HCT116 (cell line): ENCODE measurements around the gene CHFR. TPM values are rescaled to one million over a fixed set of nuclear protein-coding genes. Genes with fewer than 3 reads are reported as not detected.

Source experiments
- ATAC-seq: fragments of 200-7000 bp; cut with Tn5 transposase; 2 replicates; pipeline ENCODE4 v1.9.1; 2020; ENCODE audit warnings: mild to moderate bottlenecking, moderate library complexity
- BruUV-seq: library from RNA; stranded (reverse); fragments of 400-500 nt; replicated peaks from 2 replicates; lab custom pipeline; 2021; lab: Mats Ljungman, UMichigan
- CTCF ChIA-PET: fragments of 300-600 bp; sonication (Branson Sonifier 250); formaldehyde crosslinking; loops from one replicate; lab custom pipeline; 2021; ENCODE audit warnings: antibody characterized with exemption; lab: Charles Lee
- POLR2A ChIA-PET: fragments of 300-600, 350-600 bp; sonication (Branson Sonifier 250); formaldehyde crosslinking; loops from one replicate; lab custom pipeline; 2021; ENCODE audit warnings: antibody characterized with exemption; lab: Charles Lee
- RAD21 ChIA-PET, 2 experiments: fragments of 300-600 bp; sonication (Branson Sonifier 250); formaldehyde crosslinking; loops; one replicate each; lab custom pipeline; 2023; ENCODE audit warnings: low total read pairs in 2 of 2; ENCODE audit not compliant: uncharacterized antibody in 2 of 2, unreplicated experiment in 2 of 2, low non-redundant PET in 1 of 2; lab: Charles Lee
- DNase-seq: peaks from one replicate; pipeline ENCODE4 v3.0.0-alpha.2; 2010; ENCODE audit warnings: low read depth, low spot score
- H2AFZ ChIP-seq: fragments of 200-600 bp; shearing (Covaris generic), sonication (generic); 2 replicates; pipeline ENCODE4 v1.6.1; 2017; ENCODE audit warnings: low read depth, mixed run types, mixed read lengths, antibody characterized with exemption, low read length; ENCODE audit not compliant: poor library complexity, severe bottlenecking
- H3K27ac ChIP-seq: 2 replicates; pipeline ENCODE4 v1.5.1; 2012; ENCODE audit warnings: low read depth, low read length
- H3K27me3 ChIP-seq: fragments of 200-600 bp; sonication (generic); 2 replicates; pipeline ENCODE4 v1.6.1; 2016; ENCODE audit warnings: mixed run types, low read length, mixed read lengths; ENCODE audit not compliant: insufficient read depth
- H3K36me3 ChIP-seq, 2 experiments: fragments of 200-500 bp in 1 of 2; fragments of 200-600 bp in 1 of 2; sonication (Bioruptor generic) in 1 of 2; sonication (generic) in 1 of 2; 2 replicates each; pipeline versions ENCODE4 v1.5.1 to v1.6.1; 2014 to 2016; ENCODE audit warnings: low read length in 2 of 2, inconsistent platforms in 1 of 2, mixed read lengths in 1 of 2, mixed run types in 1 of 2; ENCODE audit not compliant: insufficient read depth in 2 of 2, control insufficient read depth in 1 of 2
- H3K4me1 ChIP-seq, 2 experiments: fragments of 200-600 bp in 1 of 2; sonication (generic) in 1 of 2; 2 replicates each; pipeline versions ENCODE4 v1.5.1 to v1.6.1; 2012 to 2017; ENCODE audit warnings: low read length in 2 of 2, inconsistent platforms in 1 of 2, mild to moderate bottlenecking in 1 of 2, mixed read lengths in 1 of 2, mixed run types in 1 of 2, moderate library complexity in 1 of 2; ENCODE audit not compliant: insufficient read depth in 2 of 2, control insufficient read depth in 1 of 2
- H3K4me2 ChIP-seq: fragments of 200-600 bp; sonication (generic); 2 replicates; pipeline ENCODE4 v1.6.1; 2017; ENCODE audit warnings: mixed run types, low read length, mixed read lengths
- H3K4me3 ChIP-seq, 2 experiments: fragments of 200-600 bp in 1 of 2; sonication (generic) in 1 of 2; replicated peaks in 1 of 2; 2 replicates each; pipeline ENCODE4 v1.5.1; 2011 to 2016; ENCODE audit warnings: low read length in 2 of 2, control low read depth in 1 of 2, low read depth in 1 of 2, mild to moderate bottlenecking in 1 of 2, mixed read lengths in 1 of 2, mixed run types in 1 of 2
- H3K79me2 ChIP-seq: fragments of 200-600 bp; sonication (generic); 2 replicates; pipeline ENCODE4 v1.6.1; 2017; ENCODE audit warnings: mild to moderate bottlenecking, mixed run types, low read length, moderate library complexity, mixed read lengths; ENCODE audit not compliant: insufficient read depth
- H3K9ac ChIP-seq: fragments of 200-600 bp; sonication (generic); 2 replicates; pipeline ENCODE4 v1.6.1; 2016; ENCODE audit warnings: low read length, mixed read lengths
- H3K9me2 ChIP-seq: fragments of 200-600 bp; sonication (generic), shearing (Covaris generic); 2 replicates; pipeline ENCODE4 v1.6.1; 2017; ENCODE audit warnings: mixed run types, mild to moderate bottlenecking, moderate library complexity; ENCODE audit not compliant: insufficient read depth
- H3K9me3 ChIP-seq, 2 experiments: fragments of 200-500 bp in 1 of 2; fragments of 200-600 bp in 1 of 2; sonication (Bioruptor generic) in 1 of 2; sonication (generic) in 1 of 2; 2 replicates each; pipeline ENCODE4 v1.6.1; 2014 to 2017; ENCODE audit warnings: low read length in 2 of 2, mixed read lengths in 2 of 2, inconsistent platforms in 1 of 2, low read depth in 1 of 2, mild to moderate bottlenecking in 1 of 2, mixed run types in 1 of 2, moderate library complexity in 1 of 2; ENCODE audit not compliant: control insufficient read depth in 1 of 2, insufficient read depth in 1 of 2
- H4K20me1 ChIP-seq: fragments of 200-600 bp; sonication (generic), shearing (Covaris generic); 2 replicates; pipeline ENCODE4 v1.6.1; 2017; ENCODE audit warnings: mixed run types, mild to moderate bottlenecking, moderate library complexity; ENCODE audit not compliant: insufficient read depth
- CBX3 ChIP-seq: IDR thresholded peaks from 2 replicates; pipeline ENCODE4 v1.6.1; 2012; ENCODE audit warnings: low read depth
- CEBPB ChIP-seq: IDR thresholded peaks from 2 replicates; pipeline ENCODE4 v1.6.1; 2012; ENCODE audit warnings: low read depth
- EGR1 ChIP-seq: IDR thresholded peaks from 2 replicates; pipeline ENCODE4 v1.6.1; 2012; ENCODE audit warnings: low read depth
- EZH2 ChIP-seq: fragments of 200-600 bp; sonication (generic); IDR thresholded peaks from 2 replicates; pipeline ENCODE4 v1.6.1; 2017; ENCODE audit warnings: antibody characterized with exemption, mixed run types
- EZH2phosphoT487 ChIP-seq: fragments of 200-600 bp; IDR thresholded peaks from 2 replicates; pipeline ENCODE4 v1.6.1; 2018; ENCODE audit warnings: antibody characterized with exemption, borderline replicate concordance
- FOSL1 ChIP-seq: IDR thresholded peaks from 2 replicates; pipeline ENCODE4 v1.6.1; 2012; ENCODE audit warnings: low read depth
- JUND ChIP-seq: IDR thresholded peaks from 2 replicates; pipeline ENCODE4 v1.6.1; 2012
- POLR2A ChIP-seq: IDR thresholded peaks from 2 replicates; pipeline ENCODE4 v1.7.0; 2011; ENCODE audit warnings: borderline replicate concordance; ENCODE audit not compliant: insufficient read depth, insufficient read length; ENCODE audit errors: extremely low read depth
- POLR2AphosphoS5 ChIP-seq: IDR thresholded peaks from 2 replicates; pipeline ENCODE4 v1.6.1; 2011; ENCODE audit warnings: mild to moderate bottlenecking, low read depth, low read length, moderate library complexity
- RAD21 ChIP-seq: IDR thresholded peaks from 2 replicates; pipeline ENCODE4 v1.6.1; 2012; ENCODE audit warnings: low read depth, mild to moderate bottlenecking
- SP1 ChIP-seq: IDR thresholded peaks from 2 replicates; pipeline ENCODE4 v1.6.1; 2012; ENCODE audit warnings: low read depth
- TCF7L2 ChIP-seq: IDR thresholded peaks from 2 replicates; pipeline ENCODE4 v1.7.0; 2011; ENCODE audit warnings: borderline replicate concordance, inconsistent platforms; ENCODE audit not compliant: insufficient read depth, insufficient read length; ENCODE audit errors: extremely low read depth
- ZNF274 ChIP-seq: fragments of 200-500 bp; sonication (Bioruptor generic); IDR thresholded peaks from 2 replicates; pipeline ENCODE4 v1.6.1; 2014; ENCODE audit warnings: mild to moderate bottlenecking, low read depth, low read length, inconsistent platforms
- intact Hi-C: fragments of 100-400 bp; cut with micrococcal nuclease; formaldehyde crosslinking; loops from 2 replicates; pipeline ENCODE4 v1.10.0; 2022
- total RNA-seq: library from RNA; stranded (reverse); gene quantifications from one replicate; pipeline ENCODE4 v1.2.1, GENCODE V29; 2021; ENCODE audit not compliant: unreplicated experiment
- TF ChIP-seq, protein P1 (sequence below): IDR thresholded peaks from 2 replicates; pipeline ENCODE4 v1.6.1; 2011; ENCODE audit warnings: mild to moderate bottlenecking, low read length, moderate library complexity; ENCODE audit not compliant: insufficient replicate concordance; ENCODE audit errors: extremely low read depth
- TF ChIP-seq, protein P2 (sequence below), 3 experiments: fragments of 200-600 bp in 1 of 3; sonication (generic) in 1 of 3; IDR thresholded peaks in 2 of 3; conservative IDR thresholded peaks in 1 of 3; 2 replicates each; pipeline ENCODE4 v1.5.1; 2012 to 2017; ENCODE audit warnings: low read depth in 2 of 3, low read length in 2 of 3, antibody characterized with exemption in 1 of 3, borderline replicate concordance in 1 of 3, control low read depth in 1 of 3, mild to moderate bottlenecking in 1 of 3, mixed read lengths in 1 of 3, mixed run types in 1 of 3, moderate library complexity in 1 of 3; ENCODE audit not compliant: insufficient read depth in 1 of 3
- TF ChIP-seq, protein P3 (sequence below): IDR thresholded peaks from 2 replicates; pipeline ENCODE4 v1.6.1; 2012

The CHFR gene
- total RNA-seq, 1 experiment from 2014 or later = 0.39 TPM

DNA sequence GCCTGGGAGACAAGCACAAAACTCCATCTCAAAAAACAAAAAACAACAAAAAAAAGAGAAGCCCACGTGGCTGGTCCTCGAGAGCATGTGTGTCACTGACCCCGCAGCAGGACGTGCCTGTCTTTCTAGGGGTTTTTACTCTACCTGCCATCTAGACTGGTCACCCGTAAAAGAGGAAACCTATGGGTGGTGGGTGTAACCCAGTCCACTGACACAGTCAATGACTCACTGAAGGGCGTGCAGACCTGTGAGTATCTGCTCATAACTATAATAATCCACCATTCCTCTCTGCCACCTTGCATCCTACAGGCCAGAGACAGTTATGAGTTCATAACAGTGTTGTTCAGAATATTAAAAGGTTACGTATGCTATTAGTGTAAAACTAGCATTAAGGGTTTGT is 63.4 kb downstream of the CHFR start:
- intact Hi-C loops = loop anchor here (10.0 kb wide), 1 partner anchor 59 kb away; the partner anchor contains the start of gene ANKLE2
- RAD21 ChIA-PET = no interaction called here
- POLR2A ChIA-PET = no interaction called here

More for the DNA sequence above, 63.4 kb downstream of the CHFR start:
- TF ChIP-seq ZNF274 (no peak), POLR2AphosphoS5 (no peak), EGR1 (no peak), TCF7L2 (no peak), POLR2A (no peak), SP1 (no peak), CBX3 (no peak), CEBPB (no peak), RAD21 (no peak), EZH2 (no peak), FOSL1 (no peak), EZH2phosphoT487 (no peak), JUND (no peak)
- TF ChIP-seq, protein P1, sequence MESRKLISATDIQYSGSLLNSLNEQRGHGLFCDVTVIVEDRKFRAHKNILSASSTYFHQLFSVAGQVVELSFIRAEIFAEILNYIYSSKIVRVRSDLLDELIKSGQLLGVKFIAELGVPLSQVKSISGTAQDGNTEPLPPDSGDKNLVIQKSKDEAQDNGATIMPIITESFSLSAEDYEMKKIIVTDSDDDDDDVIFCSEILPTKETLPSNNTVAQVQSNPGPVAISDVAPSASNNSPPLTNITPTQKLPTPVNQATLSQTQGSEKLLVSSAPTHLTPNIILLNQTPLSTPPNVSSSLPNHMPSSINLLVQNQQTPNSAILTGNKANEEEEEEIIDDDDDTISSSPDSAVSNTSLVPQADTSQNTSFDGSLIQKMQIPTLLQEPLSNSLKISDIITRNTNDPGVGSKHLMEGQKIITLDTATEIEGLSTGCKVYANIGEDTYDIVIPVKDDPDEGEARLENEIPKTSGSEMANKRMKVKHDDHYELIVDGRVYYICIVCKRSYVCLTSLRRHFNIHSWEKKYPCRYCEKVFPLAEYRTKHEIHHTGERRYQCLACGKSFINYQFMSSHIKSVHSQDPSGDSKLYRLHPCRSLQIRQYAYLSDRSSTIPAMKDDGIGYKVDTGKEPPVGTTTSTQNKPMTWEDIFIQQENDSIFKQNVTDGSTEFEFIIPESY = no peak
- TF ChIP-seq, protein P2, sequence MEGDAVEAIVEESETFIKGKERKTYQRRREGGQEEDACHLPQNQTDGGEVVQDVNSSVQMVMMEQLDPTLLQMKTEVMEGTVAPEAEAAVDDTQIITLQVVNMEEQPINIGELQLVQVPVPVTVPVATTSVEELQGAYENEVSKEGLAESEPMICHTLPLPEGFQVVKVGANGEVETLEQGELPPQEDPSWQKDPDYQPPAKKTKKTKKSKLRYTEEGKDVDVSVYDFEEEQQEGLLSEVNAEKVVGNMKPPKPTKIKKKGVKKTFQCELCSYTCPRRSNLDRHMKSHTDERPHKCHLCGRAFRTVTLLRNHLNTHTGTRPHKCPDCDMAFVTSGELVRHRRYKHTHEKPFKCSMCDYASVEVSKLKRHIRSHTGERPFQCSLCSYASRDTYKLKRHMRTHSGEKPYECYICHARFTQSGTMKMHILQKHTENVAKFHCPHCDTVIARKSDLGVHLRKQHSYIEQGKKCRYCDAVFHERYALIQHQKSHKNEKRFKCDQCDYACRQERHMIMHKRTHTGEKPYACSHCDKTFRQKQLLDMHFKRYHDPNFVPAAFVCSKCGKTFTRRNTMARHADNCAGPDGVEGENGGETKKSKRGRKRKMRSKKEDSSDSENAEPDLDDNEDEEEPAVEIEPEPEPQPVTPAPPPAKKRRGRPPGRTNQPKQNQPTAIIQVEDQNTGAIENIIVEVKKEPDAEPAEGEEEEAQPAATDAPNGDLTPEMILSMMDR (IDR thresholded peaks at IDR 0.05 in 2 of 3, conservative IDR thresholded peaks at IDR 0.05 in 1 of 3; ENCODE audit: borderline replicate concordance in 1 of 3, insufficient read depth in 1 of 3, low read depth in 2 of 3, low read length in 2 of 3) = no peak
- TF ChIP-seq, protein P3, sequence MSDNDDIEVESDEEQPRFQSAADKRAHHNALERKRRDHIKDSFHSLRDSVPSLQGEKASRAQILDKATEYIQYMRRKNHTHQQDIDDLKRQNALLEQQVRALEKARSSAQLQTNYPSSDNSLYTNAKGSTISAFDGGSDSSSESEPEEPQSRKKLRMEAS = no peak
- TF ChIP-seq, all 23 proteins: peak for 0
- ATAC-seq = no peak
- no peak overlapping the region for H3K4me2 ChIP-seq
- no peak overlapping the region for H3K9ac ChIP-seq
- no peaks in the 10 kb centered on the region for H3K9me3 ChIP-seq
- peaks cover 15 to 21% of the 10 kb centered on the region in 2 experiments; a peak in 3 of 4 replicates for H3K36me3 ChIP-seq
- H3K4me3 ChIP-seq = no peak overlapping the region
- H3K27me3 ChIP-seq = no peaks in the 10 kb centered on the region
- no peak for DNase-seq
- CTCF ChIA-PET = no interaction called here
- no peak overlapping the region for H2AFZ ChIP-seq
- BruUV-seq = no TSS peak
- peaks cover 6 to 11% of the 10 kb centered on the region in 2 experiments; a peak in 3 of 4 replicates for H3K4me1 ChIP-seq
- peaks cover 52% of the 10 kb centered on the region for H3K79me2 ChIP-seq
- H4K20me1 ChIP-seq = no peaks in the 10 kb centered on the region
- H3K9me2 ChIP-seq = no peaks in the 10 kb centered on the region
- H3K27ac ChIP-seq = no peak overlapping the region
